Mucosa of descending colon (tissue), 3 donors: ENCODE data around the gene KCTD5. TPM values are rescaled to one million over a fixed set of nuclear protein-coding genes. Genes with fewer than 3 reads are reported as not detected.

Experiments
- ATAC-seq: fragments of 200-7000 bp; cut with Tn5 transposase; one replicate; pipeline ENCODE4 v1.9.1; 2020; ENCODE audit warnings: mild to moderate bottlenecking, moderate library complexity
- DNase-seq, 3 donors: peaks; one replicate each; pipeline ENCODE4 v3.0.0-alpha.2; 2020
- H3K36me3 ChIP-seq: fragments of 200-600 bp; one replicate; pipeline ENCODE4 v1.8.0; 2021; ENCODE audit warnings: low read depth, mild to moderate bottlenecking
- H3K4me1 ChIP-seq: fragments of 200-600 bp; one replicate; pipeline ENCODE4 v1.8.0; 2021; ENCODE audit warnings: low read depth, mild to moderate bottlenecking
- H3K4me3 ChIP-seq: fragments of 200-600 bp; one replicate; pipeline ENCODE4 v1.8.0; 2021; ENCODE audit warnings: mild to moderate bottlenecking
- H3K9me3 ChIP-seq: fragments of 200-600 bp; one replicate; pipeline ENCODE4 v1.8.0; 2021; ENCODE audit warnings: mild to moderate bottlenecking
- intact Hi-C, 2 donors: fragments of 100-400 bp; cut with DNase I in 1 of 2; cut with micrococcal nuclease in 1 of 2; formaldehyde crosslinking; loops; one replicate each; pipeline versions ENCODE4 v1.11.0 to v1.11.1; 2022; cut with DNase I, micrococcal nuclease
- total RNA-seq, 3 donors: library from RNA; stranded (reverse); fragmentation: NEBNext Ultra II Directional in 2 of 3; extraction: Animal tissue kit (Norgen Biotek cat#: 25700) in 2 of 3; gene quantifications; one replicate each; pipeline versions ENCODE4 v1.2.1 to v1.2.4, GENCODE V29; 2021 to 2023
- TF ChIP-seq, protein P1 (sequence below): fragments of 200-600 bp; IDR thresholded peaks from one replicate; pipeline ENCODE4 v1.8.0; 2022; ENCODE audit warnings: antibody characterized with exemption, mild to moderate bottlenecking
- donor health status: DM: no; HTN: no; CAD: no; lungs with moderate emphysema.
- donor health status: DM: no; HTN: no; CAD: no.
- donor health status: DM: no; HTN: yes; CAD: no.

KCTD5 gene
- total RNA-seq, 3 donors from 2014 or later, result 28.2 to 80.7 (median 48.5) TPM

DNA sequence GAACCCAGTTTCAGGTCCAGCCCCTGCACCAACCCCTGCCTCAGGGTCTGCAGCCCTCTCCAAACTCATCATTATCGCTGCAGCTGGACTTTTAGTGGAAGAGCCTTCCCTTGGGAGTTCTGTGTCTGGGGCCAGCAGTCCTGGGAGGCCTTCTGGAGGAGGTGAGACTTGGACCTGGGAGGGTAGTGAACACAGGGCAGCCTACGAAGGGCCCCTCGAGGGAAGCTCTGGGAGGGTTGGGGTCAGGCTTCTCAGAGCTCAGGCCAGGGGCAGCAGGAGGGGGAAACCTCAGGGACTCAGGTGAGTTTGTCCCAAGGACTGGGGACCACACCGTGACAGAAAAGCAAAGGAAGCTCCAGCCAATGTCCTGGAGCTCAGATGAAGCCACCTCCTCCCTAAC is 58.8 kb downstream of the KCTD5 start:
- DNase-seq, result no peak
- H3K36me3 ChIP-seq, result no peaks in the 10 kb centered on the region
- ATAC-seq, result no peak
- TF ChIP-seq, protein P1, sequence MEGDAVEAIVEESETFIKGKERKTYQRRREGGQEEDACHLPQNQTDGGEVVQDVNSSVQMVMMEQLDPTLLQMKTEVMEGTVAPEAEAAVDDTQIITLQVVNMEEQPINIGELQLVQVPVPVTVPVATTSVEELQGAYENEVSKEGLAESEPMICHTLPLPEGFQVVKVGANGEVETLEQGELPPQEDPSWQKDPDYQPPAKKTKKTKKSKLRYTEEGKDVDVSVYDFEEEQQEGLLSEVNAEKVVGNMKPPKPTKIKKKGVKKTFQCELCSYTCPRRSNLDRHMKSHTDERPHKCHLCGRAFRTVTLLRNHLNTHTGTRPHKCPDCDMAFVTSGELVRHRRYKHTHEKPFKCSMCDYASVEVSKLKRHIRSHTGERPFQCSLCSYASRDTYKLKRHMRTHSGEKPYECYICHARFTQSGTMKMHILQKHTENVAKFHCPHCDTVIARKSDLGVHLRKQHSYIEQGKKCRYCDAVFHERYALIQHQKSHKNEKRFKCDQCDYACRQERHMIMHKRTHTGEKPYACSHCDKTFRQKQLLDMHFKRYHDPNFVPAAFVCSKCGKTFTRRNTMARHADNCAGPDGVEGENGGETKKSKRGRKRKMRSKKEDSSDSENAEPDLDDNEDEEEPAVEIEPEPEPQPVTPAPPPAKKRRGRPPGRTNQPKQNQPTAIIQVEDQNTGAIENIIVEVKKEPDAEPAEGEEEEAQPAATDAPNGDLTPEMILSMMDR, result no peak
- no peaks in the 10 kb centered on the region for H3K4me1 ChIP-seq
- H3K9me3 ChIP-seq, result no peaks in the 10 kb centered on the region
- intact Hi-C loops, result no loop called here
- no peak overlapping the region for H3K4me3 ChIP-seq

DNA sequence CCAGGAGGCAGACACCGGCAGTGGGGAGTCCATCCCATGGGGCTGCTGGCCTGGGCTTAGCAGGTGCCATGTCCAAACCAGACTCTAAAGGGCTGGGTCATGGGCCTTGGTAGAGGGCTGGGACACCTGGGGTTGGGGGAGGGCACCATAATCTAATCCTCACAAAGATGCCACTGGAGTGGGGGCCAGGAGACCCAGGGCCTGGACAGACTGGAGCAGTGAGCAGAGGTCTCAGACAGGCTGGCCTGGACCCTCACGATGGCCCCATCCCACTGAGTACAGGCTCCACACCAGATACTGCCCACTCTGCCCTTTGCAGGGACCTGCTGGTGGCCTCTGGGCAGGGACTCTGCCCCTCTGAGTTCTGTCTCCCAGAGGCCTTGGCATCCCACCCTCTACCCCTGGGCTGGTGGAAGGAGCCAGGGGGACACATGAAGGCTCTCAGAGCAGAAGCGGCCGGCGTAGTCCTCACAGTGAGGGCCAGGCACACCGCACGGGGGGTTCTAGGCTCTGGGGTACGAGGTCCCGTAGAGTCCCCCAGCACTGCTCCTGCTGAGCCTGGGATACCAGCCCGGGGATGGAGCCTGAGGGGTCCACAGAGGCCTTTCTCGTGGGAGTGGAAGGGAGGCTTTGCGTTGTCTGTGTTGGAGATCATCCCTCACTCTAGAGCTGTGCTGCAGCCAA is 60.1 kb downstream of the KCTD5 start:
- TF ChIP-seq, protein P1, result no peak
- DNase-seq, result no peak
- Histone ChIP-seq H3K4me1 (no peaks in the 10 kb centered on the region), H3K36me3 (no peaks in the 10 kb centered on the region), H3K9me3 (no peaks in the 10 kb centered on the region), H3K4me3 (no peak overlapping the region)
- intact Hi-C loops, result no loop called here
- no peak for ATAC-seq

GRCh38 chr16:2743007-2743810 is 60.9 kb downstream of the KCTD5 start:
- ATAC-seq (no peak), DNase-seq (no peak)
- Histone ChIP-seq H3K4me3 (no peak overlapping the region), H3K9me3 (no peaks in the 10 kb centered on the region), H3K36me3 (no peaks in the 10 kb centered on the region), H3K4me1 (no peaks in the 10 kb centered on the region)
- intact Hi-C loops, result no loop called here
- TF ChIP-seq, protein P1, result no peak

- no peak for ATAC-seq
- intact Hi-C loops, result no loop called here
- TF ChIP-seq, protein P1, result no peak
- Histone ChIP-seq H3K36me3 (no peaks in the 10 kb centered on the region), H3K4me3 (no peak overlapping the region), H3K9me3 (no peaks in the 10 kb centered on the region), H3K4me1 (no peaks in the 10 kb centered on the region)
- DNase-seq, result no peak
Measured at GRCh38 chr16:2744711-2745110, 62.4 kb downstream of the KCTD5 start.

GRCh38 chr16:2745116-2745890 is 63.0 kb downstream of the KCTD5 start:
- intact Hi-C loops, result no loop called here
- no peaks in the 10 kb centered on the region for H3K36me3 ChIP-seq
- no peaks in the 10 kb centered on the region for H3K9me3 ChIP-seq
- TF ChIP-seq, protein P1, result no peak
- no peak overlapping the region for H3K4me3 ChIP-seq
- no peaks in the 10 kb centered on the region for H3K4me1 ChIP-seq
- DNase-seq (no peak), ATAC-seq (no peak)
